Gastroesophageal sphincter (tissue), 3 donors: ENCODE results near the gene TMEM248.

ENCODE experiments used
- EP300 ChIP-seq: sonication (generic); formaldehyde crosslinking; IDR thresholded peaks from one replicate; pipeline ENCODE4 v1.6.1; 2017; ENCODE audit warnings: antibody characterized with exemption, mild to moderate bottlenecking
- POLR2A ChIP-seq, 2 donors: fragments of 450-650 bp; IDR thresholded peaks; one replicate each; pipeline ENCODE4 v1.6.1; 2017; ENCODE audit warnings: antibody characterized with exemption in 2 of 2, mild to moderate bottlenecking in 2 of 2, moderate library complexity in 1 of 2
- POLR2AphosphoS5 ChIP-seq: sonication (generic); formaldehyde crosslinking; IDR thresholded peaks from one replicate; pipeline ENCODE4 v1.6.1; 2017; ENCODE audit warnings: antibody characterized with exemption
- TF ChIP-seq, protein P1 (sequence below), 4 experiments: fragments of 200-600 bp in 2 of 4; fragments of 450-650 bp in 2 of 4; sonication (generic) in 1 of 4; IDR thresholded peaks; one replicate each; pipeline ENCODE4 v1.5.1; 2017 to 2019; ENCODE audit warnings: antibody characterized with exemption in 4 of 4, mild to moderate bottlenecking in 2 of 4, moderate library complexity in 2 of 4

DNA sequence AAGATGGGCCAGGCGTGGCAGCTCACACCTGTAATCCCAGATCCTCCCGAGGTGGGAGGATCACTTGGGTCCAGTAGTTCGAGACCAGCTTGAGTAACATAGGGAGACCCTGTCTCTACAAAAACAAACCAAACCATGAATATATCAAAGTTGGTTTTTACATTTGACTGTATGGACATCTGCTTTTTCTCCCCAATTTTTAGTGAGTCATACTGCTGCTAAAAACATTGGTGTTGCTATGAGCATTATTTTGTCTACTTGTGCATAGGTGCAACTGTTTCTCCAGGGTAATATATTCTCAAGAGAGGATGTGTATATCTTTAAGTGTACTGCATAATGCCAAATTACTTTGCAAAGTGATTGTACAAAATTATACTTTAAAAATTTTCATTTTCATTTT is 769 bp upstream of the TMEM248 start:
- TF ChIP-seq, protein P1, sequence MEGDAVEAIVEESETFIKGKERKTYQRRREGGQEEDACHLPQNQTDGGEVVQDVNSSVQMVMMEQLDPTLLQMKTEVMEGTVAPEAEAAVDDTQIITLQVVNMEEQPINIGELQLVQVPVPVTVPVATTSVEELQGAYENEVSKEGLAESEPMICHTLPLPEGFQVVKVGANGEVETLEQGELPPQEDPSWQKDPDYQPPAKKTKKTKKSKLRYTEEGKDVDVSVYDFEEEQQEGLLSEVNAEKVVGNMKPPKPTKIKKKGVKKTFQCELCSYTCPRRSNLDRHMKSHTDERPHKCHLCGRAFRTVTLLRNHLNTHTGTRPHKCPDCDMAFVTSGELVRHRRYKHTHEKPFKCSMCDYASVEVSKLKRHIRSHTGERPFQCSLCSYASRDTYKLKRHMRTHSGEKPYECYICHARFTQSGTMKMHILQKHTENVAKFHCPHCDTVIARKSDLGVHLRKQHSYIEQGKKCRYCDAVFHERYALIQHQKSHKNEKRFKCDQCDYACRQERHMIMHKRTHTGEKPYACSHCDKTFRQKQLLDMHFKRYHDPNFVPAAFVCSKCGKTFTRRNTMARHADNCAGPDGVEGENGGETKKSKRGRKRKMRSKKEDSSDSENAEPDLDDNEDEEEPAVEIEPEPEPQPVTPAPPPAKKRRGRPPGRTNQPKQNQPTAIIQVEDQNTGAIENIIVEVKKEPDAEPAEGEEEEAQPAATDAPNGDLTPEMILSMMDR (IDR thresholded peaks at IDR 0.05) = no peak
- TF ChIP-seq POLR2AphosphoS5 (no peak), POLR2A (IDR thresholded peaks at IDR 0.05) (no peak), EP300 (no peak)
